GM12878 (cell line): ENCODE results near the gene SYNJ2.

Experiments used
- BCL11A ChIP-seq: IDR thresholded peaks from 2 replicates; pipeline ENCODE4 v1.6.1; 2011; ENCODE audit warnings: low read depth, low read length
- EGR1 ChIP-seq, 2 experiments: IDR thresholded peaks; 1 replicate in 1 of 2; 2 replicates in 1 of 2; pipeline ENCODE4 v1.6.1; 2011 to 2012; ENCODE audit warnings: low read depth in 2 of 2, low read length in 2 of 2, borderline replicate concordance in 1 of 2, mild to moderate bottlenecking in 1 of 2, moderate library complexity in 1 of 2
- HCFC1 ChIP-seq: fragments of 150-350 bp; IDR thresholded peaks from 2 replicates; pipeline ENCODE4 v1.6.1; 2014; ENCODE audit warnings: low read length
- KAT2A ChIP-seq: conservative IDR thresholded peaks from 2 replicates; pipeline ENCODE4 v1.6.1; 2011; ENCODE audit warnings: low read depth, low read length; ENCODE audit not compliant: control insufficient read depth
- MEF2A ChIP-seq: IDR thresholded peaks from 2 replicates; pipeline ENCODE4 v1.6.1; 2011; ENCODE audit warnings: low read depth, mild to moderate bottlenecking, low read length, moderate library complexity; ENCODE audit not compliant: insufficient read depth
- NR2C2 ChIP-seq: IDR thresholded peaks from 2 replicates; pipeline ENCODE4 v1.6.1; 2011; ENCODE audit warnings: borderline replicate concordance, low read depth; ENCODE audit not compliant: control insufficient read depth, insufficient read length
- POLR2A ChIP-seq: IDR thresholded peaks from 2 replicates; pipeline ENCODE4 v1.6.1; 2011; ENCODE audit warnings: low read depth, mild to moderate bottlenecking, low read length
- REST ChIP-seq: IDR thresholded peaks from 2 replicates; pipeline ENCODE4 v1.6.1; 2012; ENCODE audit warnings: mild to moderate bottlenecking, low read depth, low read length
- SRF ChIP-seq, 2 experiments: IDR thresholded peaks; 2 replicates each; pipeline ENCODE4 v1.6.1; 2011; ENCODE audit warnings: low read depth in 2 of 2, low read length in 2 of 2, mild to moderate bottlenecking in 1 of 2, moderate library complexity in 1 of 2
- YY1 ChIP-seq: IDR thresholded peaks from 2 replicates; pipeline ENCODE4 v1.6.1; 2011; ENCODE audit warnings: low read depth, mild to moderate bottlenecking, low read length
- ZNF274 ChIP-seq: IDR thresholded peaks from one replicate; pipeline ENCODE4 v1.8.0; 2011; ENCODE audit not compliant: insufficient read length, insufficient read depth
- ZNF384 ChIP-seq: IDR thresholded peaks from 2 replicates; pipeline ENCODE4 v1.6.1; 2012; ENCODE audit warnings: low read depth, mild to moderate bottlenecking, low read length, improper control_type of control experiment, borderline replicate concordance
- TF ChIP-seq, protein P1 (sequence below), 3 experiments: IDR thresholded peaks in 2 of 3; conservative IDR thresholded peaks in 1 of 3; 2 replicates each; pipeline ENCODE4 v1.5.1; 2011; ENCODE audit warnings: low read depth in 3 of 3, low read length in 3 of 3, mild to moderate bottlenecking in 3 of 3, control low read depth in 2 of 3, moderate library complexity in 2 of 3, inconsistent platforms in 1 of 3, mixed read lengths in 1 of 3; ENCODE audit not compliant: control insufficient read depth in 2 of 3, insufficient read depth in 1 of 3; ENCODE audit errors: extremely low read depth in 1 of 3
- TF ChIP-seq, protein P2 (sequence below): IDR thresholded peaks from 2 replicates; pipeline ENCODE4 v1.6.1; 2012; ENCODE audit warnings: low read depth, low read length, improper control_type of control experiment

GRCh38 chr6:157989541-157990289 lies 8.1 kb downstream of the SYNJ2 start:
- TF ChIP-seq BCL11A, result no peak
- no peak for TF ChIP-seq ZNF384
- no peak for TF ChIP-seq KAT2A
- TF ChIP-seq HCFC1, result no peak
- TF ChIP-seq YY1, result no peak
- no peak for TF ChIP-seq NR2C2
- TF ChIP-seq MEF2A, result no peak
- TF ChIP-seq, protein P1, sequence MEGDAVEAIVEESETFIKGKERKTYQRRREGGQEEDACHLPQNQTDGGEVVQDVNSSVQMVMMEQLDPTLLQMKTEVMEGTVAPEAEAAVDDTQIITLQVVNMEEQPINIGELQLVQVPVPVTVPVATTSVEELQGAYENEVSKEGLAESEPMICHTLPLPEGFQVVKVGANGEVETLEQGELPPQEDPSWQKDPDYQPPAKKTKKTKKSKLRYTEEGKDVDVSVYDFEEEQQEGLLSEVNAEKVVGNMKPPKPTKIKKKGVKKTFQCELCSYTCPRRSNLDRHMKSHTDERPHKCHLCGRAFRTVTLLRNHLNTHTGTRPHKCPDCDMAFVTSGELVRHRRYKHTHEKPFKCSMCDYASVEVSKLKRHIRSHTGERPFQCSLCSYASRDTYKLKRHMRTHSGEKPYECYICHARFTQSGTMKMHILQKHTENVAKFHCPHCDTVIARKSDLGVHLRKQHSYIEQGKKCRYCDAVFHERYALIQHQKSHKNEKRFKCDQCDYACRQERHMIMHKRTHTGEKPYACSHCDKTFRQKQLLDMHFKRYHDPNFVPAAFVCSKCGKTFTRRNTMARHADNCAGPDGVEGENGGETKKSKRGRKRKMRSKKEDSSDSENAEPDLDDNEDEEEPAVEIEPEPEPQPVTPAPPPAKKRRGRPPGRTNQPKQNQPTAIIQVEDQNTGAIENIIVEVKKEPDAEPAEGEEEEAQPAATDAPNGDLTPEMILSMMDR (IDR thresholded peaks at IDR 0.05 in 2 of 3, conservative IDR thresholded peaks at IDR 0.05 in 1 of 3; ENCODE audit: control insufficient read depth in 2 of 3, extremely low read depth in 1 of 3, insufficient read depth in 1 of 3, low read depth in 3 of 3, low read length in 3 of 3), result no peak
- TF ChIP-seq POLR2A, result no peak
- TF ChIP-seq ZNF274, result no peak
- no peak for TF ChIP-seq SRF (IDR thresholded peaks at IDR 0.05; ENCODE audit: low read depth in 2 of 2, low read length in 2 of 2)
- TF ChIP-seq, protein P2, sequence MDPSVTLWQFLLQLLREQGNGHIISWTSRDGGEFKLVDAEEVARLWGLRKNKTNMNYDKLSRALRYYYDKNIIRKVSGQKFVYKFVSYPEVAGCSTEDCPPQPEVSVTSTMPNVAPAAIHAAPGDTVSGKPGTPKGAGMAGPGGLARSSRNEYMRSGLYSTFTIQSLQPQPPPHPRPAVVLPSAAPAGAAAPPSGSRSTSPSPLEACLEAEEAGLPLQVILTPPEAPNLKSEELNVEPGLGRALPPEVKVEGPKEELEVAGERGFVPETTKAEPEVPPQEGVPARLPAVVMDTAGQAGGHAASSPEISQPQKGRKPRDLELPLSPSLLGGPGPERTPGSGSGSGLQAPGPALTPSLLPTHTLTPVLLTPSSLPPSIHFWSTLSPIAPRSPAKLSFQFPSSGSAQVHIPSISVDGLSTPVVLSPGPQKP, result no peak
- TF ChIP-seq EGR1 (IDR thresholded peaks at IDR 0.05; ENCODE audit: borderline replicate concordance in 1 of 2, low read depth in 2 of 2, low read length in 2 of 2), result no peak
- TF ChIP-seq REST, result no peak
